ENCODE results near the gene TESK2. TPM values are rescaled to one million over a fixed set of nuclear protein-coding genes. Genes with fewer than 3 reads are reported as not detected.

The TESK2 gene, protein sequence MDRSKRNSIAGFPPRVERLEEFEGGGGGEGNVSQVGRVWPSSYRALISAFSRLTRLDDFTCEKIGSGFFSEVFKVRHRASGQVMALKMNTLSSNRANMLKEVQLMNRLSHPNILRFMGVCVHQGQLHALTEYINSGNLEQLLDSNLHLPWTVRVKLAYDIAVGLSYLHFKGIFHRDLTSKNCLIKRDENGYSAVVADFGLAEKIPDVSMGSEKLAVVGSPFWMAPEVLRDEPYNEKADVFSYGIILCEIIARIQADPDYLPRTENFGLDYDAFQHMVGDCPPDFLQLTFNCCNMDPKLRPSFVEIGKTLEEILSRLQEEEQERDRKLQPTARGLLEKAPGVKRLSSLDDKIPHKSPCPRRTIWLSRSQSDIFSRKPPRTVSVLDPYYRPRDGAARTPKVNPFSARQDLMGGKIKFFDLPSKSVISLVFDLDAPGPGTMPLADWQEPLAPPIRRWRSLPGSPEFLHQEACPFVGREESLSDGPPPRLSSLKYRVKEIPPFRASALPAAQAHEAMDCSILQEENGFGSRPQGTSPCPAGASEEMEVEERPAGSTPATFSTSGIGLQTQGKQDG
- total RNA-seq (2021; ENCODE audit: unreplicated experiment) (5.0 TPM), Bru-seq, nascent RNA (percentile 51 among the genes with signal in this experiment), BruChase-seq, experiment 1, labeled RNA remaining after a 6-hour chase (percentile 37 among the genes with signal in this experiment), BruChase-seq, experiment 2, labeled RNA remaining after a 2-hour chase (percentile 42 among the genes with signal in this experiment)
- 4.7 and 5.8 TPM in 2 replicates for polyA plus RNA-seq (2012)
- long read RNA-seq, partial matches to known transcripts = 0 of 5 reads
- long read RNA-seq, other reads (novel, unspliced or antisense) = 4 of 5 reads

- Histone ChIP-seq H3K27me3 (ENCODE audit: insufficient read depth, low read length) (no peaks in the 10 kb centered on the region), H3K4me2 (ENCODE audit: low read length) (peak within 1 kb of the TSS; percentile 92), H4K20me1 (ENCODE audit: insufficient read depth) (no peaks in the 10 kb centered on the region), H3K79me2 (ENCODE audit: insufficient read depth, low read length) (no peaks in the 10 kb centered on the region), H2AFZ (ENCODE audit: low read depth, low read length, poor library complexity, severe bottlenecking) (no peak within 1 kb of the TSS), H3K27ac (ENCODE audit: low read depth, low read length) (peak within 1 kb of the TSS; percentile 19; the same call in 1 of the 2 replicates), H3K4me3 (replicated peaks in 1 of 2; ENCODE audit: low read depth in 1 of 2, low read length in 2 of 2) (peak within 1 kb of the TSS; percentile 73 to 75), H3K4me1 (ENCODE audit: control insufficient read depth in 1 of 2, insufficient read depth in 2 of 2, low read length in 2 of 2) (peaks cover 12 to 18% of the 10 kb centered on the region in 2 experiments), H3K9me3 (ENCODE audit: control insufficient read depth in 1 of 2, insufficient read depth in 1 of 2, low read depth in 1 of 2, low read length in 2 of 2) (no peaks in the 10 kb centered on the region), H3K36me3 (ENCODE audit: control insufficient read depth in 1 of 2, insufficient read depth in 2 of 2, low read length in 2 of 2) (no peaks in the 10 kb centered on the region), H3K9me2 (ENCODE audit: insufficient read depth) (no peaks in the 10 kb centered on the region), H3K9ac (ENCODE audit: low read length) (peak within 1 kb of the TSS; percentile 71)
- ChIA-PET CTCF (interaction anchor here (0.6 to 4.9 kb wide), 8 partner anchors 9 to 696 kb away, joined by 3 to 58 read pairs (median 10); partner anchors contain the start of genes CCDC163, HECTD3, MMACHC and UROD), RAD21 (ENCODE audit: low non-redundant PET in 1 of 2, low total read pairs in 2 of 2, uncharacterized antibody in 2 of 2, unreplicated experiment in 2 of 2) (interaction anchor here (1.0 to 2.6 kb wide), 5 partner anchors 9 to 477 kb away, joined by 3 to 9 read pairs (median 5); partner anchors contain the start of genes CCDC163 (in 1 of the 2), MMACHC (in 1 of the 2), MUTYH (in 1 of the 2) and TOE1 (in 1 of the 2)), POLR2A (interaction anchor here (0.8 to 3.0 kb wide), 9 partner anchors 9 to 769 kb away, joined by 3 to 13 read pairs (median 7); partner anchors contain the start of genes CCDC163, MMACHC, MUTYH and PRDX1)
- no TSS peak for BruUV-seq (replicated peaks)
- peak; percentile 94 for ATAC-seq
- TF ChIP-seq CEBPB (IDR thresholded peaks at IDR 0.05; ENCODE audit: low read depth) (no peak), EZH2phosphoT487 (IDR thresholded peaks at IDR 0.05; ENCODE audit: borderline replicate concordance) (no peak), JUND (IDR thresholded peaks at IDR 0.05) (no peak), SRF (IDR thresholded peaks at IDR 0.05; ENCODE audit: low read depth) (peak; percentile 87), MAX (IDR thresholded peaks at IDR 0.05) (peak; percentile 99), EGR1 (IDR thresholded peaks at IDR 0.05; ENCODE audit: low read depth) (peak; percentile 69), SP1 (IDR thresholded peaks at IDR 0.05; ENCODE audit: low read depth) (peak; percentile 100), YY1 (IDR thresholded peaks at IDR 0.05; ENCODE audit: extremely low read depth, insufficient replicate concordance, low read depth, low read length) (peak; percentile 26), POLR2A (IDR thresholded peaks at IDR 0.05; ENCODE audit: borderline replicate concordance, extremely low read depth, insufficient read depth, insufficient read length) (no peak), ELF1 (IDR thresholded peaks at IDR 0.05; ENCODE audit: borderline replicate concordance, low read depth) (peak; percentile 71; the same call in 1 of the 2 replicates), POLR2AphosphoS5 (IDR thresholded peaks at IDR 0.05; ENCODE audit: low read depth, low read length) (peak; percentile 93), TCF7L2 (IDR thresholded peaks at IDR 0.05; ENCODE audit: borderline replicate concordance, extremely low read depth, insufficient read depth, insufficient read length) (no peak), ZFX (IDR thresholded peaks at IDR 0.05) (no peak), SIN3A (IDR thresholded peaks at IDR 0.05; ENCODE audit: low read depth) (peak; percentile 79), RAD21 (IDR thresholded peaks at IDR 0.05; ENCODE audit: low read depth) (0 out of 2 replicates have a peak, but pooled peaks have one; percentile 7), ZNF274 (IDR thresholded peaks at IDR 0.05; ENCODE audit: low read depth, low read length) (no peak), EZH2 (IDR thresholded peaks at IDR 0.05) (no peak), CBX3 (IDR thresholded peaks at IDR 0.05; ENCODE audit: low read depth) (peak; percentile 76; the same call in 1 of the 2 replicates)
- TF ChIP-seq, protein P1, sequence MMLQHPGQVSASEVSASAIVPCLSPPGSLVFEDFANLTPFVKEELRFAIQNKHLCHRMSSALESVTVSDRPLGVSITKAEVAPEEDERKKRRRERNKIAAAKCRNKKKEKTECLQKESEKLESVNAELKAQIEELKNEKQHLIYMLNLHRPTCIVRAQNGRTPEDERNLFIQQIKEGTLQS (IDR thresholded peaks at IDR 0.05) = no peak
- TF ChIP-seq, protein P2, sequence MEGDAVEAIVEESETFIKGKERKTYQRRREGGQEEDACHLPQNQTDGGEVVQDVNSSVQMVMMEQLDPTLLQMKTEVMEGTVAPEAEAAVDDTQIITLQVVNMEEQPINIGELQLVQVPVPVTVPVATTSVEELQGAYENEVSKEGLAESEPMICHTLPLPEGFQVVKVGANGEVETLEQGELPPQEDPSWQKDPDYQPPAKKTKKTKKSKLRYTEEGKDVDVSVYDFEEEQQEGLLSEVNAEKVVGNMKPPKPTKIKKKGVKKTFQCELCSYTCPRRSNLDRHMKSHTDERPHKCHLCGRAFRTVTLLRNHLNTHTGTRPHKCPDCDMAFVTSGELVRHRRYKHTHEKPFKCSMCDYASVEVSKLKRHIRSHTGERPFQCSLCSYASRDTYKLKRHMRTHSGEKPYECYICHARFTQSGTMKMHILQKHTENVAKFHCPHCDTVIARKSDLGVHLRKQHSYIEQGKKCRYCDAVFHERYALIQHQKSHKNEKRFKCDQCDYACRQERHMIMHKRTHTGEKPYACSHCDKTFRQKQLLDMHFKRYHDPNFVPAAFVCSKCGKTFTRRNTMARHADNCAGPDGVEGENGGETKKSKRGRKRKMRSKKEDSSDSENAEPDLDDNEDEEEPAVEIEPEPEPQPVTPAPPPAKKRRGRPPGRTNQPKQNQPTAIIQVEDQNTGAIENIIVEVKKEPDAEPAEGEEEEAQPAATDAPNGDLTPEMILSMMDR (IDR thresholded peaks at IDR 0.05 in 2 of 3, conservative IDR thresholded peaks at IDR 0.05 in 1 of 3; ENCODE audit: borderline replicate concordance in 1 of 3, insufficient read depth in 1 of 3, low read depth in 2 of 3, low read length in 2 of 3) = no peak
- intact Hi-C loops (cut with micrococcal nuclease) = loop anchor here (5.0 kb wide), 2 partner anchors 699 to 759 kb away; partner anchors contain the start of gene RNU5D-1
- DNase-seq (ENCODE audit: low read depth, low spot score) = peak; percentile 100
Measured at GRCh38 chr1:45490626-45491486, at the start of gene TESK2. TSS of gene TESK2 (minus strand) at chr1:45491163. CDS start at chr1:45457785, 33,378 bp downstream.
